Camera-type eye (tissue), 1 donor: ENCODE data around the gene LCE1E. TPM values are rescaled to one million over a fixed set of nuclear protein-coding genes. Genes with fewer than 3 reads are reported as not detected.

ENCODE experiments used
- total RNA-seq: library from RNA; depleted of rRNA; stranded (reverse); fragments of >200 nt; gene quantifications from one replicate; pipeline ENCODE4 v1.2.3, GENCODE V29; 2014

Gene LCE1E, protein sequence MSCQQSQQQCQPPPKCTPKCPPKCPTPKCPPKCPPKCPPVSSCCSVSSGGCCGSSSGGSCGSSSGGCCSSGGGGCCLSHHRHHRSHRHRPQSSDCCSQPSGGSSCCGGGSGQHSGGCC
- total RNA-seq = not detected

DNA sequence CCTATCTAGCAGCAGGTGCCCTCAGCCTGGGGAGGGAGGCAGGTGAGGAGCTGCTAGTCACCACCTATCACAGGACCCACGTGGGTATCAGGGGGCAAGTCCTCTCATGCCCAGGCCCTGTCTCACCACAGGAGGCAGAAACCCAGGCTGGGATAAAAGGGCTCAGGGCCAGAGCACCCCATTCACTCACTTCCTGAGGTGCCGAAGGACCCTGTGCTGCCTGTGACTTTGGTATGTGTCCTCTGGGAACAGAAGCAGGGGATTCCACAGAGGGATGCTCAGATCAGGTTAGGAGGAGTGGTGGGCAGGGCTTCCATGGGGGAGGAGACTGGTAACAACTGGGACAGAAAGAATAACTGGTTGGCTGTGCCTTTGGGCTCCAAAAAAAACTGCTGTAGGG is at the start of gene LCE1E:
LCE1E (plus strand) TSS at position 181 of the 400 bp plus-strand sequence. CDS start 1,043 bp downstream, outside the sequence.

DNA sequence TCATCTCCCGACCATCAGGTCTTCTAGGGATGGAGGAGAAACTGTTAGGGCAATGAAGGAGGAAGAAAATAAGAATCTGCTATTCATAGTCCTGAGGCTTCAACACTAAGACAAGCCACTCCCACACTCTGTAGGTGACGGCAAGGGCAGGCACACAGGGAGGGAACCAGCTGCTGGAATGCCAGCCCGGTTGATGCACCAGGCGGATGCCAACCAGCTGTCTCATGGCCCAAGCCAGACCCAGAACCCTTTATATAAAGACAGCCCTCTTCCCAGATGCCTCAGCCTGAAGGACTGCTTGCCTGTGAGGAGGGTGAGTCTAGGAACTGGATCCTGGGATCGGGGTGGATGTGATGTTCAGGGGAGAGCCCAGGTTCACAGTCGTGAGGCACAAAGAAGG is 28.3 kb upstream of the LCE1E start, which contains the start of gene KPRP:
KPRP (plus strand) TSS at position 279 of the 400 bp plus-strand sequence. CDS start 1,564 bp downstream, outside the sequence.

DNA sequence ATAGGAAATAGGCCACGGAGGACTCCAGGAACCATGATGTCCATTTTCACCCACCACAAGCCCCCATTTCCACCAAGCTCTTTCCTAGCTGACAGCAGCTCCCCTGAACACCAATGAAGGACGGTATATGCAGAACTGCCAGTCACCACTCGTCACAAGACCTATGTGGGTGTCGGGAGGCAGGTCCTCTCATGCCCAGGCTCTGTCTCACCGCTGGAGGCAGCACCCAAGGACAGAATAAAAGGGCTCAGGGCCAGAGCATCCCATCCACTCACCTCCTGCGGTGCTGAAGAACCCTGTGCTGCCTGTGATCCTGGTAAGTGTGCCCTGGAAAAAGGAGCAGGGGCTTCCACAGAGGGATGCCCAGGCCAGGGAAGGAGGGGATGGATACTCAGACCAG is 11.2 kb upstream of the LCE1E start, which contains the start of gene LCE1F:
LCE1F (plus strand) TSS at position 266 of the 400 bp plus-strand sequence. CDS start 1,232 bp downstream, outside the sequence.

DNA sequence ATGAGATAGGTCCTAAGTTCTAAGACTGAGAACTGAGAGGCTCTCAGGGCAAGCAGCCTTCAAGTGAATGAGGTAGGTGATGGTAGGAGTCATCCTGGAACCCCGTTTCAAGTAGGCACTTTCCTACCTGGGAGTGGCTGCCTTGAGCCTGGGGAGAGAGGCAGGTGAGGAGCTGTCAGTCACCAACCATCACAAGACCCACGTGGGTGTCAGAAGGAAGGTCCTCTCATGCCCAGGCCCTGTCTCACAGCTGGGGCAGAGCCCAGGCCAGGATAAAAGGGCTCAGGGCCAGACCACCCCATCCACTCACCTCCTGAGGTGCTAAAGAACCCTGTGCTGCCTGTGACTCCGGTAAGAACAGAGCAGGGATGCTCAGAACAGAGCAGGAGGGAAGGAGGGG is 10.4 kb downstream of the LCE1E start, which contains the start of gene LCE1D:
LCE1D (plus strand) TSS at position 301 of the 400 bp plus-strand sequence. CDS start 1,074 bp downstream, outside the sequence.

DNA sequence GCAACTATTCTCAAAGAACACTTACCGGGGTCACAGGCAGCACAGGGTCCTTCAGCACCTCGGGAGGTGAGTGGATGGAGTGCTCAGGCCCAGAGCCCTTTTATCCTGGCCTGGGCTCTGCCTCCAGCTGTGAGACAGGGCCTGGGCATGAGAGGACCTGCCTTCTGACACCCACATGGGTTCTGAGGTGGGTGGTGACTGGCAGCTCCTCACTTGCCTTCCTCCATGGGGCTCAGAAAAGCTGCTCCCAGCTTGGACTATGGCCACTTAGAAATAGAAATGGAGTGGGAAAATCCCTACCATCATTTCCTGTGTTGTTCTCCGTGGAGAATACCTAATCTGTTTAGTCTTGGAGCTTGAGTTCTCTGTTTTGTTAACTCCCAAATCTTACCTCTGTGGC is 20.5 kb downstream of the LCE1E start, which contains the start of gene LCE1C:
LCE1C (minus strand) TSS at position 76 of the 400 bp plus-strand sequence. CDS start 1,173 bp downstream, outside the sequence.

DNA sequence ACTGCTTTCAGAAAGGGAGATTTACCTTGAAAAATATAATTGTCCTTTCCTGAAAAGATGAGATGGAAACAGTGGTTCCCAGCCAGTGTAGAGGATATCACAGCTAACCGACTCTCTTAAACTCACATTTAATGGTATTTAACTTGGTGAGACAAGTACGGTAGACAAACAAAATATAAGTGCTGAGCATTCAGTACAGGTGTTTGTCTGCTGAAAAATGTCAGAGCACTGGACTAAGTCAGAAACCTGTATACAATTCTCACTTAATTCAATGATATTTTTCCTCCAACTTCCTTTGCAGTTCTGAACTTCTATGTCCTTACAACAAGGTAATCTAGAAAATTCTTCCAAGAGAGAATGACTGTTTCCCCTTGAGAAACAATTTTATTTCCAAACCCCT is 25.6 kb downstream of the LCE1E start, which contains the start of gene LCE1B:
LCE1B (plus strand) TSS at position 301 of the 400 bp plus-strand sequence. CDS start 476 bp downstream, outside the sequence.

DNA sequence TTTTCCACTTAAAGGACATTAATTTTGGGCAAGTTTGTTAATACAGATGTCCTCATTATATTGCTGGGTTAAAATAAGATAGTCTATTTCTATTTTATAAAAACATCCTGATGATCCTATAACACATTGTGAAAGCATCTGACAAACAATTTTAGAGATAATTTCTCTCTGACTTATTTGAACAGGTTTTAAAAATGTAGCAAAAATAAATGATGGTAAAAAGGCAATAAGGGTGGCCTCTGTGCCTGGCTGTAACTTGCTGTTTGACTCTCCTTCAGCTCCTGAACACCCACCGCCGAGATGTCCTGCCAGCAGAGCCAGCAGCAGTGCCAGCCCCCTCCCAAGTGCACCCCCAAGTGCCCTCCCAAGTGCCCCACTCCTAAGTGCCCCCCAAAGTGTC is 41.1 kb downstream of the LCE1E start, which contains the start of gene LCE1A:
LCE1A (plus strand) TSS at position 301 of the 400 bp plus-strand sequence; CDS start at position 301, 0 bp downstream.

Other genes starting within 250 kb of the LCE1E start
- gene LCE3E, start 219.5 kb upstream of the LCE1E start, total RNA-seq = not detected
- gene LCE3D, start 205.7 kb upstream of the LCE1E start, total RNA-seq = not detected
- not detected for gene LCE3C, start 186.0 kb upstream of the LCE1E start, total RNA-seq
- not detected for gene LCE3B, start 172.4 kb upstream of the LCE1E start, total RNA-seq
- gene LCE3A, start 163.2 kb upstream of the LCE1E start, total RNA-seq = not detected
- not detected for gene LCE2D, start 122.9 kb upstream of the LCE1E start, total RNA-seq
- gene LCE2C, start 111.0 kb upstream of the LCE1E start, total RNA-seq = not detected
- not detected for gene LCE2B, start 100.1 kb upstream of the LCE1E start, total RNA-seq
- not detected for gene LCE2A, start 87.9 kb upstream of the LCE1E start, total RNA-seq
- not detected for gene LCE4A, start 78.1 kb upstream of the LCE1E start, total RNA-seq
- not detected for gene KPRP, start 28.2 kb upstream of the LCE1E start, total RNA-seq
- gene LCE1F, start 11.1 kb upstream of the LCE1E start, total RNA-seq = not detected
- not detected for gene LCE1D, start 10.5 kb downstream of the LCE1E start, total RNA-seq
- gene LCE1C, start 20.4 kb downstream of the LCE1E start, total RNA-seq = not detected
- gene LCE1B, start 25.7 kb downstream of the LCE1E start, total RNA-seq = not detected
- gene LCE1A, start 41.2 kb downstream of the LCE1E start, total RNA-seq = not detected
- gene LCE6A, start 56.6 kb downstream of the LCE1E start, total RNA-seq = not detected
- gene LCE7A, start 73.7 kb downstream of the LCE1E start, total RNA-seq = not detected
- gene SMCP, start 92.1 kb downstream of the LCE1E start, total RNA-seq = not detected
- gene IVL, start 122.3 kb downstream of the LCE1E start, total RNA-seq = 0.44 TPM
- gene SPRR5, start 160.9 kb downstream of the LCE1E start, total RNA-seq = not detected
- not detected for gene SPRR4, start 184.4 kb downstream of the LCE1E start, total RNA-seq
- gene SPRR1A, start 197.8 kb downstream of the LCE1E start, total RNA-seq = not detected
- gene SPRR3, start 215.5 kb downstream of the LCE1E start, total RNA-seq = not detected
- not detected for gene SPRR1B, start 244.9 kb downstream of the LCE1E start, total RNA-seq